NCI-H1930 (cell line): Measurements from ENCODE around the gene SIPA1L3.
"Not testable (repeated sequence)": the region's sequence is repeated elsewhere in the genome, so short reads cannot be mapped to it uniquely, and the experiment has no call there.

Experiments used
- DNase-seq, 2 experiments: peaks; one replicate each; lab custom pipeline; 2025; lab: John Stamatoyannopoulos, UW

The SIPA1L3 gene

DNA sequence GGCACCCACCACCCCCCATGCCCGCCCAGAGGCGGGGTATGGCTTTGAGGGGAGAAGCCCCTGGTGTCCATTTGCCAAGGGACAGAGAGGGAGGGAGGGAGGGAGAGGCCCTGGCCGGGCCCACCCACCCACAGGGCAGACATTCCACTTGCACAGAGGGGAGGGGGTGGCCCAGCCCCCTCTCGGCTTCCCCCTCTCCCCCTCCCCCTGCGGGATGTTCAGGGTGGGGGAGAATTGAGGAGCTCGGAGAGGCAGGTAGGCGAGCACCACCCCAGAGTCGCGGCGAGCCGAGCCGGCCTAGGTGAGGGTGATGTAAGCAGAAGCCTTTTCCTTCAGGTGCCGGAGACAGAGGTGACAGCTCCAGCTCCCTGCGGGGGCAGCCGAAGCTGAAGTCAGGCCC lies 304.8 kb downstream of the SIPA1L3 start:
- DNase-seq: no peak

- no peak for DNase-seq
Measured at GRCh38 chr19:38213469-38213868, 306.5 kb downstream of the SIPA1L3 start.

GRCh38 chr19:38213911-38214625 lies 307.1 kb downstream of the SIPA1L3 start:
- DNase-seq: no peak

- DNase-seq: no peak
Measured at GRCh38 chr19:38216785-38217641, 310.0 kb downstream of the SIPA1L3 start.

- DNase-seq: no peak
Measured at GRCh38 chr19:38218204-38218603, 311.2 kb downstream of the SIPA1L3 start.

DNA sequence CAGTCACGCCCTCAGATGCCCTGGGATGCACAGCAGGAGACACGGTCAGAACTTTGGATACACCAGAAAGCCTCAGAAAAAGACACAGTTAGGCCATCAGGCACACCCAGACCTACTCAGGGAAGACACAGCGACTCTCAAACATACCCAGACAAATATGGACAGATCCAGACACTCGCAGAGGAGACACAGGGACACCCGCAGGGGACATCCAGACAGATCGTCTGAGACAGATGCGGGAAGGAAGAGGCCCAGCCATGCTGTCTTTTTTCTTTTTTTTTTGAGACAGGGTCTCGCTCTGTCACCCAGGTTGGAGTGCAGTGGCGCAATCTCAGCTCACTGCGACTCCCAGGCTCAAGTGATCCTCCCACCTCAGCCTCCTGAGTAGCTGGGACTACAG lies 312.2 kb downstream of the SIPA1L3 start:
- DNase-seq: no peak

- no peak for DNase-seq
Measured at GRCh38 chr19:38221421-38221820, 314.4 kb downstream of the SIPA1L3 start.

- DNase-seq: no peak
Measured at GRCh38 chr19:38221919-38222830, 315.2 kb downstream of the SIPA1L3 start.

DNA sequence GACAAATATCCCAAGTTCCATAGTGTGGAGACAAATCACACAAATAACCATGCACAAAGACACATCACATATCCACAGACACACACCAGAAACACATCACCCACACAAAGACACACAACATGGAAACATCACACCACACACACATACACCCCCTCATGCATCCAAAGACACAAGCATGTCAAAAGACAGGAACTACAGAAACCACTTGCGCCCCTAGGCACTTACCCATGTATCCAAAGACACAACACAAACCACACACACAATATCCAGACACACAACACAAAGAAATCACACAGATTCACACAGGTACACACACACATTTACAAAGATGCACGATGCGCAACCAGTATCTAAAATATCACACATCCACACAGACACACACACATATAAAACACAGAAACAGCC lies 316.1 kb downstream of the SIPA1L3 start:
- no peak for DNase-seq

DNA sequence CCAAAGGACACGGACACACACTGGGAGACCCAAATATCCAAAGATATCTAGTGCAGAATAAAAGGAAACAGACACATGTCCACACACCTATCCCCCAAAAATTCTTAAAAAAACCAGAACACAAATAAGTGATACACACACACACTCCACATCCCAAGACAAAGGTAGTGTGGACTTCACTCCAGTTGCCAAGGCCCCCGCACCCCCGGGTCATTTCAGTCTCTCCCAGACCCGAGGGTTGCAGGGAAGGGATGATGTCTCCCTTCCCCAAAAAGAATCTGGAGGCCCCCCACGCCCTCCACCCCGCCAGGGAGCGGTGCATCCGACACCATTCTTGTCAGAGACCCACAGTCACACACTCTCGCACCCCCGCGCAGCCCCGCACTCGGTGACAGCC lies 316.6 kb downstream of the SIPA1L3 start:
- DNase-seq: no peak

DNA sequence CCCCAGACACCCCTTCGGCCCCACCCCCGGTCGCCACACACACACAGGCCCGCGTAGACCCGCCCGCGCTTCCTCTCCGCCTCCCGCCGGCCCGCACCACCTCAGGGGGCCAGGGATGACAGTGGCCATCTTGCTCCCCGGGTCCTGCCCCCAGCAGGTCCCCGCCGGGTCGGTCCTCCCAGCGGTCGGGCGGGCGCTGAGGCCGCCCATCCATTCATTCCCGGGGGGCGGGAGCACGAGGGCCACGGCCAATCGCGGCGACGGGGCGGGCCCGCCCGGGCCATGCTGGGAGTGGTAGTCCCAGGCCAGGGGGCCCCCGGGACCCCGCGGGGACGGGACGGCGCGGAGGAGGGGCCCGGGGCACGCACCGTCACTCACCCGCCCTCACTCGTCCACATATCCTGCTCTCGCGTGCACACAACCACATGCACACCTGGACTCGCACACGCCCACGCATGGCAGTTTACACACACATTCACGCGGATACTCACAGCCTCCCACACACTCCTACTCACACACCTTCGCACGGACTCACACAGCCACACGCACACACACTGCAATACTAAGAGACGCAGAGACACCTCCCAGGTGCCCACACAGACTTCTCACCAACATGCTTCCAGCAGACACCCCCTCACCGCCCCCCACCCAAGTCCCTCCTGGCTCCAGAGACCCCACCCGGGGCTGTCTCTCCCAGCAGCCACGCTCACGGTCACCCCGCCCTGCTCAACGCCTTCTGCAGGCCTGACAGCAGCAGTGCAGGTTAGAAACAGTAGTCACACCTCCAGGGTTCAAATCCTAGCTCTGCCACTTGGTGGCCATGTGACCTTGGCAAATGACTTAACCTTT lies 317.2 kb downstream of the SIPA1L3 start, which contains the start of gene DPF1:
Gene DPF1, minus strand, starts transcription at position 209 of the 849 bp plus-strand sequence. Its CDS starts 80 bp downstream, at position 129.
- peak; percentile 75 to 89 for DNase-seq

DNA sequence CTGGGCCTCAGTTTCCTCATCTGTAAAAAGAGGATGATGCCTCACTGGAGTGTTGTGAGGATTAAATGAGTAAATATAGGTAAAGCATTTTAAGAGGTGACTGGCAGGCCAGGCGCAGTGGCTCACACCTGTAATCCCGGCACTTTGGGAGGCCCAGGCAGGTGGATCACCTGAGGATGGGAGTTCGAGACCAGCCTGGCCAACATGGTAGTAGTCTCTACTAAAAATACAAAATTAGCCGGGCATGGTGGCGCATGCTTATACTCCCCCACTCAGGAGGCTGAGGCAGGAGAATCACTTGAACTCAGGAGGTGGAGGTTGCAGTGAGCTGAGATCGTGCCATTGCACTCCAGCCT lies 317.8 kb downstream of the SIPA1L3 start:
- not testable (repeated sequence) for DNase-seq

DNA sequence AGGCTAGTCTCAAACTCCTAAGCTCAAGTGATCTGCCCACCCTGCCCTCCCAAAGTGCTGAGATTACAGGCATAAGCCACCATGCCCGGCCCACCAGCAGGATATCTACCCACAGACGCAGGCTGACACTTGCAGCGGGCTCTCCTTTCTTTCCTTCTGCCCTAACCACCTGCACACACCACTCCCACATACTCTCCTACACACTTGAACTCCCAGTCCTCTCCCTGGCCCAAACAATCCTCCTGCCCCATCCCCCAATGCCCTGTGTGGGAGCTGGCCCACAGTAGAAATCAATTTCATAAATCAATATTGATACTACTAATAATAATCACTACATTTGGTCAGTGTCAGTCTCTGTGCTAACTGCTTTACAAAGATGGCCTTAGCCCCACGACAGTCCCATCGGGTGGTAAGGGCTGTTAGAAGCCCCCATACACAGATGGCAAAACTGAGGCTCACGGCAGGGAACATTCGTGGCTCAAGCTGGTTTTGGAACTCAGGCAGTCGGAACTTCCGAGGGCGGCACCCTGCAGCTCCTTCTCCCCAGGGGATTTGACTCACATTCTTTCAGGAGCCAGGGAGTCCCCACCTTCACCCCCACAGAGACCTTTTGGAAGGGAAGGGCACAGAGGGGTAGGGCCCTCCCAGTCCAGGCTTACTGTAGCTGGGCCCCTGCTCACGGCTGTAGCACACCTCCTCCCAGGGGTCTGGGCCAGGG lies 320.4 kb downstream of the SIPA1L3 start:
- DNase-seq: no peak

- no peak for DNase-seq
Measured at GRCh38 chr19:38228005-38228377, 321.0 kb downstream of the SIPA1L3 start.

DNA sequence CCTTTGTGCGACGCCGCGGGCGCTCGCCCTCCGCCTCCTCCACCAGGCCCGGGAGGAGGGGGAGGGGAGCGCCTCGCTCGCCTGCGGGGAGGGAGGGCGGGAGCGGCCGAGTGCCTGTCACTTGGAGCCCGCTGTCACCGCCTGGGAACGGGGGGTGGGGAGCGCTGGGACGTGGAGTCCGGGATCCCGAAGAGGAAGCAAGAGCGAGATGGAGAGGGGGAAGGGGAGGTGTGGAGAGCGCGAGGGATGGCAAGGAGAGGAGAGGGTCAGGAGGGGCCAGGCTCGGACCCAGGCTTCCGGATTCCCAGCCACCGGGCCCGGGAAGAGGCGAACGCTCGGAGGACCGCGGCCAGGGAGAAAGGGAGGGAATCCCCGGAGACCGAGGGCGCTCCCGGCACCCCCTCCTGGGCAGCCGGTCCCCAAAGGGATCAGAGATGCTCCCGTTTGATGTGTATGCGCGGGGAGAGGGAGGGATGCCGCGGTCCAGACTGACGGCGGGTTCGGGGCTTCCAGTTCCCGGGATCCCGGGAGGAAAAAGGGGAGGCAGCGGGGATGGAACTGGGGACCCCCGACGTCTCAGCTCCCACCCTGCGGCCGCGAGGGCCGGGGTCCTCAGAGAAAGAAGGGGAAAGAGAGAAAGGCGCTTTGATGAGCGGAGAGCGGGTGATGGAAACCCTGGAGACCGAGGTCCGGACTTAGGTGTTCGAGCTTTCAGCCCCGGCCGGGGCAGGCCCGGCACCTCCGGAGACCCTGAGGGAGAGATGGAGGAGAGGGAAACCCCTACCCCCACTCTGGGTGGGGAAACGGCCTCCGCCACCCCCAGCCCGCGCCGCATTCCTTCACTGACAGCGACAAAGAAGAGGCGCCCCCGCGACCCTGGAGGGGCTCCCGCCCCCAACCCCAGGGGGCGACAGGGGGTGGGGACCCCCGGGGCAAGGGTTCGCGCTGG lies 321.8 kb downstream of the SIPA1L3 start:
- DNase-seq: peak in 1 of 2 experiments; percentile 32

- peak; percentile 95 to 97 for DNase-seq
Measured at GRCh38 chr19:38229585-38230073, 322.6 kb downstream of the SIPA1L3 start.

DNA sequence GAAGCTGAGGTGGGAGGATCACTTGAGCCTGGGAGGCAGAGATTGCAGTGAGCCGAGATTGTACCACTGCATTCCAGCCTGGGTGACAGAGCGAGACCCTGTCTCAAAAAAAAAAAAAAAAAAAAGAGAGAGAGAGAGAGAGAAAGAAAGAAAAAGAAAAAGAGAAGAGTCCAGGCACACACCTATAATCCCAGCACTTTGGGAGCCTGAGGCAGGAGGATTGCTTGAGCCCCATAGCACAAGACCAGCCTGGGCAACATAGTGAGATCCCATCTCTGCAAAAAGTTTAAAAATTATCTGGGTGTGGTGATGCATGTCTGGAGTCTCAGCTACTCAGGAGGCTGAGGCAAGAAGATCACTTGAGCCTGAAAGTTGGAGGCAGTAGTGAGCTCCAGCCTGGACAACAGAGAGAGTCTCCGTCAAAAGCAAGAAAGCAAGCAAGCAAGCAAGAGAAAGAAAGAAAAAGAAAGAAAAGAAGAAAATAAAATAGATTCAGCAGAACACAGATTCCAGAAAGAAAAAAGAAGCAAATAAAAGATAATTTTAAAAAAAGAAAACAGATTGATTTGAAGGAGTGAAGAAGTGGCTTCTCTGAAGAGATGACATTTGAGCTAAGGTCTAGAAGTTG lies 323.6 kb downstream of the SIPA1L3 start:
- DNase-seq: not testable (repeated sequence)

DNA sequence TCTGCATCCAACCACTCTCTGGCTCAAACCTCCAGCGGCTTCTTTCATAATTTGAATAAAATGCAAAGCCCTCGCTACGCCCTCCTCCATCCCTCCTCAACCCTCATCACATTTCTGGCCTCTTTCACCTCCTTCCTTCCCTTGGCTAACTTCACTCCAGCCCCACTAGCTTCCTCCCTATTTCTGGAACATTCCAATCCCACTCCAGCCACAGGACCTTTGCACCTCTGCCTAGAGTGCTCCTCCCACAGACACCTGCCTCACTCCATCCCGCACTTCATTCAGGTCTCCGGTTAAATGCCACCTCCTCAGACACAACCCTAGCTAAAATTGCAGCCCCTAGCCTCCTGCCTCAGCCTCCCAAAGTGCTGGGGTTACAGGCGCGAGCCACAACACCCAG lies 324.9 kb downstream of the SIPA1L3 start:
- DNase-seq: no peak

GRCh38 chr19:38233740-38234251 lies 326.8 kb downstream of the SIPA1L3 start:
- peak; percentile 40 to 85 for DNase-seq
